Adrenal gland (tissue), 5 donors: Measurements from ENCODE around the gene MXRA8.

Source experiments
- CTCF ChIP-seq, 6 experiments: fragments of 450-650 bp in 4 of 6; fragments of 200-600 bp in 2 of 6; sonication (generic) in 1 of 6; IDR thresholded peaks; 1 replicate in 5 of 6; 2 replicates in 1 of 6; pipeline versions ENCODE4 v1.5.1 to v1.8.0; 2016 to 2021; ENCODE audit warnings: antibody characterized with exemption in 6 of 6, mild to moderate bottlenecking in 2 of 6, moderate library complexity in 1 of 6
- POLR2A ChIP-seq, 2 donors: fragments of 450-650 bp; IDR thresholded peaks; one replicate each; pipeline ENCODE4 v1.6.1; 2017; ENCODE audit warnings: antibody characterized with exemption in 2 of 2, mild to moderate bottlenecking in 2 of 2, moderate library complexity in 1 of 2
- donor health status: DM: no; HTN: no; CAD: no.

GRCh38 chr1:1399187-1399871 is 41.0 kb upstream of the MXRA8 start, which contains the start of gene CCNL2:
- TF ChIP-seq CTCF (IDR thresholded peaks at IDR 0.05) (peak; percentile 47 to 86 (median 70)), POLR2A (IDR thresholded peaks at IDR 0.05) (peak in 1 of 2 donors; percentile 70)
